ENCODE data around the gene MTCH1.

MTCH1 gene

DNA sequence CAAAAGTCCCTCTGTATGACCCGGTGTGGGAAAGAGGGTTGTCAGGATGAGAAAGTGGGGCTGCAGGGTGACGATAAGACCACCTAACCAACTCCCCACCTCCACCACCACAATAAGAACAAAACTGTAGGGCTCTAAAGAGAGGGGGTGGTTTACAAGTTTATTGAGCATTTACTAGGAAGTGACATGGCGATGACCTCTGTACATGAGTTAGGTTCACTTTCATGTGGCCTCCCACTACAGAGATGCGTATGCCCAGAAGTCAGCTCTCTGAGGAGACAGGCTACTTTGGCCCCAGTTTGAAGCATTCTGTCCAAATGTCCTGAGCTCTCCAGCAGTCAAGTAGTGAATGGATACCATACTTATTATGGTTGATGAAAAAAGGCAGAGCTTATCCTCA is 60.2 kb downstream of the MTCH1 start:
- no peak for DNase-seq (ENCODE audit: low read depth)
- TF ChIP-seq, protein P1, sequence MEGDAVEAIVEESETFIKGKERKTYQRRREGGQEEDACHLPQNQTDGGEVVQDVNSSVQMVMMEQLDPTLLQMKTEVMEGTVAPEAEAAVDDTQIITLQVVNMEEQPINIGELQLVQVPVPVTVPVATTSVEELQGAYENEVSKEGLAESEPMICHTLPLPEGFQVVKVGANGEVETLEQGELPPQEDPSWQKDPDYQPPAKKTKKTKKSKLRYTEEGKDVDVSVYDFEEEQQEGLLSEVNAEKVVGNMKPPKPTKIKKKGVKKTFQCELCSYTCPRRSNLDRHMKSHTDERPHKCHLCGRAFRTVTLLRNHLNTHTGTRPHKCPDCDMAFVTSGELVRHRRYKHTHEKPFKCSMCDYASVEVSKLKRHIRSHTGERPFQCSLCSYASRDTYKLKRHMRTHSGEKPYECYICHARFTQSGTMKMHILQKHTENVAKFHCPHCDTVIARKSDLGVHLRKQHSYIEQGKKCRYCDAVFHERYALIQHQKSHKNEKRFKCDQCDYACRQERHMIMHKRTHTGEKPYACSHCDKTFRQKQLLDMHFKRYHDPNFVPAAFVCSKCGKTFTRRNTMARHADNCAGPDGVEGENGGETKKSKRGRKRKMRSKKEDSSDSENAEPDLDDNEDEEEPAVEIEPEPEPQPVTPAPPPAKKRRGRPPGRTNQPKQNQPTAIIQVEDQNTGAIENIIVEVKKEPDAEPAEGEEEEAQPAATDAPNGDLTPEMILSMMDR (conservative IDR thresholded peaks at IDR 0.05; ENCODE audit: low read depth, low read length): no peak
- H3K4me3 ChIP-seq (ENCODE audit: low read depth, low read length): no peak overlapping the region

DNA sequence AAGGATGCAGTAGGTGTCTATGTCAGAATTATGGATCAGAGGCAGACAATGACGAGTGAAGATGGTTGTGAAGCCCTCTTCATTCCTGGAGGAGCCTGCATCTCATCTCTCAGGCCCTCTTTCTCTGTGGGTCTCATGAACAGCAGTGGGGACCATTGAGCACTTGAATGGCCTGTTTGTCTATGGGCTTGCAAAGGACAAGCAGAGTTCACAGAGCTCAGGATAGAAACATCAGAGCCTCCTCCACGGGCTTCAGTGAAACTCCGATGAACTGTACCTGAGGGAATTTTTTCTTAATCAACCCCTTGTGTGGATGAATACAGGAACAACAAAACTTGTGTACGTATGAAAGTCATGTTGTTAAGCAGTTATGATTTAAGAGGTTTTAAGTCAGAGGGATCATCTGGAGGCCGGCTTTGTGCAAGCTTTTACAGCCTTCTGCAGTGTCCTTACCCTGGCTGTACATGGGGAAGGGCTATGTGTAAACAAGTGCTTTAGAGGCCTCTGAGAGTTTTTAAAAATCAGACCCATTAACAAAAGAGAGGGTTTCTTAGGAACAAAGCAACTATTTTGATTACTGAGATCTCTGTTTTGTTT is 61.1 kb downstream of the MTCH1 start:
- DNase-seq (ENCODE audit: low read depth): no peak
- H3K4me3 ChIP-seq (ENCODE audit: low read depth, low read length): no peak overlapping the region
- TF ChIP-seq, protein P1 (conservative IDR thresholded peaks at IDR 0.05; ENCODE audit: low read depth, low read length): no peak

DNA sequence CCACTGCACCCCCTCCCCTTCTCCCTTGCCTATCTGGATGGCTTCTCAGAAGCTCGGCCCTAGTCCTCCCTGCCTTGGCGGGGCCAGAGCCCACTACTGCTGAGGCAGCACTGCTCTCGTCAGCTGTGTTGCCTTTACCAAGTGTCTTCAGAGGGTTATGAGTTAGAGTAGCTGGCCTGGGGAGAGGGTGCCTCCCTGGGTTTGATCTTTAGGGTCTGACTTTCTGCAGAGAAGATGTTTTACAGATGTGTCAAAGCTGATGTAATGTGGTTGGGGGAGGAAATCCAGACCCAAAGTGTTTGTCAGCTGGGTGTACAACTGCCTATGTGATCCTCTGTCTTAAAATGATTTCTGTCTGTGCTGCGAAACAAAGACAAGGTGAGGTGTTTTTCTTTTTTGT is 61.9 kb downstream of the MTCH1 start:
- DNase-seq (ENCODE audit: low read depth): peak; percentile 71
- no peak overlapping the region for H3K4me3 ChIP-seq (ENCODE audit: low read depth, low read length)
- TF ChIP-seq, protein P1 (conservative IDR thresholded peaks at IDR 0.05; ENCODE audit: low read depth, low read length): no peak

DNA sequence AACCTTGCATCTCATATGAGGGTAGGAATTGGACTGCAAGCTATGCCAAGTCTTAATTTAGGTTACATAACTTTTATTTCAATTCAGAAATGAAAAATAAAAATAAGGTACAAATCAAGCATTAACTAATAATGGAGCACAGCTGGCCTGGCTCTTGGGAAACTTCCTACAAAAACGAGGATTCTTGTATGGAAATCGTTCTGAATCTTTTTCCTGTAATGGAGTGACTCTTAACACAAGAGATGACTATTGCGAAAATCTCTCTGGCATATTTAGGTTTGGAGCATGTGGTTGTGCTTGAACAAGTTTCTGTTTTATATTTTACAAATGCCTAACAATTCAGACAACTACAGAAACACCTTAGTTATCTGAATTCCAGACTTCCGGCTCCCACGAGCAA is 65.5 kb downstream of the MTCH1 start:
- TF ChIP-seq, protein P1 (conservative IDR thresholded peaks at IDR 0.05; ENCODE audit: low read depth, low read length): no peak
- H3K4me3 ChIP-seq (ENCODE audit: low read depth, low read length): no peak overlapping the region
- no peak for DNase-seq (ENCODE audit: low read depth)

DNA sequence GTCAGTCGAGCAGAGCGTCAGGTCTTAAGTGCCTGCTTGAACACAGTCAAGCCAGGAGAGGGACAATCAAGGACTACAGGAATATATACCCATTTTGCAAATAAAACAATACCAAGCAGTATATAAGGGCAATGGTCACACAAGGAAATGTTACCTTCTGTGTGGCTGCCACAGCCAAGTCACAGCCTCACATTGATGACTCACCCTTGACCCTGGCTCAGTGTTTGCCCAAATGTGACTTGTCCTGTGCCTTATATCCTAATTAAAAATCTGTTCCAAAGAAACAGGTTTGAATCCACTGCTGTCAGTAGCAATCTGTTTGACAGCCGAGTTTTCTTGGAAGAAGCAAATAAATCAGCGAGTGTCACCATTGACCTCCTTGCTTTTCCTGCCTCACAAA is 65.9 kb downstream of the MTCH1 start:
- TF ChIP-seq, protein P1 (conservative IDR thresholded peaks at IDR 0.05; ENCODE audit: low read depth, low read length): no peak
- H3K4me3 ChIP-seq (ENCODE audit: low read depth, low read length): no peak overlapping the region

More for the DNA sequence above, 65.9 kb downstream of the MTCH1 start:
- DNase-seq (ENCODE audit: low read depth): no peak

All from choroid plexus epithelial cell (primary cell).